Kidney (tissue), 14 donors: ENCODE data around the gene KRT15. TPM values are rescaled to one million over a fixed set of nuclear protein-coding genes. Genes with fewer than 3 reads are reported as not detected.

Experiments
- DNase-seq, 5 donors: peaks; one replicate each; pipeline ENCODE4 v3.0.0-alpha.2; 2013 to 2020
- FAIRE-seq: peaks from 2 replicates; lab custom pipeline; 2012; peaks lifted over from hg19 to GRCh38; lab: Jason Lieb, UNC
- H3K27ac ChIP-seq, 2 donors: one replicate each; pipeline ENCODE4 v1.7.0; 2013; ENCODE audit warnings: low read depth in 2 of 2, low read length in 2 of 2, inconsistent platforms in 1 of 2
- H3K27me3 ChIP-seq: one replicate; pipeline ENCODE4 v1.7.1; 2013; ENCODE audit warnings: low read length, inconsistent platforms; ENCODE audit not compliant: control insufficient read depth, insufficient read depth
- H3K36me3 ChIP-seq, 3 donors: one replicate each; pipeline versions ENCODE4 v1.7.0 to v1.7.1; 2013; ENCODE audit warnings: low read length in 3 of 3, control low read depth in 1 of 3, inconsistent platforms in 1 of 3; ENCODE audit not compliant: insufficient read depth in 3 of 3, control insufficient read depth in 2 of 3
- H3K4me1 ChIP-seq, 3 donors: one replicate each; pipeline versions ENCODE4 v1.7.0 to v1.7.1; 2013; ENCODE audit warnings: low read length in 3 of 3, inconsistent platforms in 1 of 3, low read depth in 1 of 3; ENCODE audit not compliant: control insufficient read depth in 2 of 3, insufficient read depth in 2 of 3
- H3K4me3 ChIP-seq, 3 donors: one replicate each; pipeline versions ENCODE4 v1.7.0 to v1.8.1; 2013; ENCODE audit warnings: low read length in 3 of 3, control low read depth in 1 of 3, inconsistent platforms in 1 of 3
- H3K9ac ChIP-seq, 3 donors: one replicate each; pipeline versions ENCODE4 v1.7.0 to v1.7.1; 2013; ENCODE audit warnings: low read length in 3 of 3, control low read depth in 1 of 3, inconsistent platforms in 1 of 3
- H3K9me3 ChIP-seq, 3 donors: one replicate each; pipeline versions ENCODE4 v1.7.0 to v1.7.1; 2013; ENCODE audit warnings: low read length in 3 of 3, control low read depth in 1 of 3, inconsistent platforms in 1 of 3; ENCODE audit not compliant: control insufficient read depth in 2 of 3, insufficient read depth in 1 of 3
- CTCF ChIP-seq: IDR thresholded peaks from 3 replicates; pipeline ENCODE4 v1.5.1; 2012; ENCODE audit warnings: mild to moderate bottlenecking, moderate library complexity, borderline replicate concordance; ENCODE audit not compliant: insufficient read depth; ENCODE audit errors: extremely low read depth
- intact Hi-C: fragments of 100-400 bp; cut with DNase I; formaldehyde crosslinking; loops from one replicate; pipeline ENCODE4 v1.11.1; 2022
- polyA plus RNA-seq: library from polyadenylated mRNA; stranded (reverse); fragments of 350-450 nt; fragmentation: Illumina TruSeq; extraction: RNeasy Lipid Tissue Mini Kit (QIAGEN cat#74804); gene quantifications from one replicate; pipeline ENCODE4 v1.2.3, GENCODE V29; 2014; ENCODE audit warnings: low read depth, low replicate concordance; ENCODE audit not compliant: insufficient read depth
- total RNA-seq: library from RNA; stranded (reverse); fragmentation: NEBNext Ultra II Directional; extraction: Animal tissue kit (Norgen Biotek cat#: 25700); gene quantifications from one replicate; pipeline ENCODE4 v1.2.1, GENCODE V29; 2021
- donor health status: control.
- donor health status: control.
- donor health status: control.
- donor health status: control.
- donor health status: control.
- donor health status: DM: yes; HTN: yes; CAD: no.
- donor health status: Normal renal cell carcinoma (clear cell type).

Gene KRT15
- total and polyA plus RNA-seq, 2 donors from 2014 or later = 0.15 to 2.8 TPM

GRCh38 chr17:41547378-41547841 lies 28.7 kb upstream of the KRT15 start:
- no peak for TF ChIP-seq CTCF
- intact Hi-C loops = no loop called here
- Histone ChIP-seq H3K27ac (peak overlapping the region in 1 of 2 donors; percentile 69), H3K36me3 (no peaks in the 10 kb centered on the region), H3K9me3 (peaks cover 0 to 5% (median 0%) of the 10 kb centered on the region in 3 donors), H3K4me1 (peaks cover 0 to 12% (median 12%) of the 10 kb centered on the region in 3 donors), H3K9ac (no peak overlapping the region), H3K4me3 (no peak overlapping the region), H3K27me3 (no peaks in the 10 kb centered on the region)
- no peak for FAIRE-seq
- DNase-seq = peak in 3 of 5 donors; percentile 53 to 59 (median 56)

- Histone ChIP-seq H3K9ac (no peak overlapping the region), H3K36me3 (no peaks in the 10 kb centered on the region), H3K27ac (no peak overlapping the region), H3K4me3 (no peak overlapping the region), H3K9me3 (peaks cover 0 to 5% (median 0%) of the 10 kb centered on the region in 3 donors), H3K27me3 (no peaks in the 10 kb centered on the region), H3K4me1 (peaks cover 0 to 12% (median 12%) of the 10 kb centered on the region in 3 donors)
- FAIRE-seq (no peak), DNase-seq (no peak)
- TF ChIP-seq CTCF = no peak
- intact Hi-C loops = no loop called here
Observed at GRCh38 chr17:41546819-41547218, 28.1 kb upstream of the KRT15 start.

GRCh38 chr17:41545829-41546410 lies 27.2 kb upstream of the KRT15 start:
- intact Hi-C loops = no loop called here

More at GRCh38 chr17:41545829-41546410, 27.2 kb upstream of the KRT15 start:
- no peak overlapping the region for H3K27ac ChIP-seq
- no peak overlapping the region for H3K9ac ChIP-seq
- no peaks in the 10 kb centered on the region for H3K36me3 ChIP-seq
- TF ChIP-seq CTCF = no peak
- H3K27me3 ChIP-seq = no peaks in the 10 kb centered on the region
- peaks cover 0 to 5% (median 0%) of the 10 kb centered on the region in 3 donors for H3K9me3 ChIP-seq
- H3K4me1 ChIP-seq = peaks cover 0 to 12% (median 12%) of the 10 kb centered on the region in 3 donors
- H3K4me3 ChIP-seq = no peak overlapping the region
- FAIRE-seq (no peak), DNase-seq (no peak)
